Ammon's horn (tissue), 1 donor: ENCODE data around the gene ABCG1.

ENCODE experiments used
- DNase-seq: peaks from one replicate; pipeline ENCODE4 v3.0.0-alpha.2; 2016; ENCODE audit warnings: low spot score

ABCG1 gene

DNA sequence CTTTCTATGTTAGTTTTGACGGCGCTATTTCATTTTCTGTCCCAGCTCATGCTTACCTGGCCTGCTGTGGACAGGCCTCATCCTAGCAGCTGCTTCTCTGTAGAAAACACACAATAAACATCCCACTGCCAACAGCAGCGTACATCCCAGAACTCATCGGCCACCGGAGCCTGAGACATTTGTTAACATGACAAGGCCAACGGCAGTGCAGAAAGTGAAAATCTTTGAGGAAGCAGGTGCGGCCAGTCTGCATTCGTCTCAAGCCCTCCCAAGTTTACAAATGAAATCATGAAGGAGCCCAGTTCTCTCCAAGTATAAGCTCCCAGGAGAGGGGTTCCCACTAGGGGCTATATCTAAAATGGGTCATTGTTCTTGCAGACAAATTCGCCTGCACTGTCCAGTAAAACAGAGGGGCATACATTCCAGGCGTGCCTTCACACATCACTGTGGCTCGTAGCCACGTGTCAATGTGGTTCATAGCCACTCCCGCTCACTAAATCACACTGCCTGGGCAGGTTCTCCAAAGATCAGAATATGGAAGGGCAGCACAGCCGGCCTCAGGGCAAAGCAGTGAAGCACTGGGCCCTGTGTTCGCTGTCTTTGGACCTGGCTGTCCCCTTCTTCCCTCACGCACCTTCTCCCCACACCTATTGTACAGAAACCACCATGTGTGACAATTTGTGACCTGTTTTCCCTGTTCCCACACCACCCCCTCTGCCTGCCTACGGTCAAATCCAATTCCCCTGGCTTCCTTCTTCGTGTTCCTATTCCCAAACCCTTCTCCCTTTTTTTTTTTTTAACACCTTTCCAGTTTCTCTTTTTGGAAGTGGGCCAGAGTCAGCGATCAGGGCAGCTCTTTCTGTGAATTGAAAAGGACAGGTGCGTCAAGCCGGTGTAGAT lies 27.0 kb upstream of the ABCG1 start:
- no peak for DNase-seq

DNA sequence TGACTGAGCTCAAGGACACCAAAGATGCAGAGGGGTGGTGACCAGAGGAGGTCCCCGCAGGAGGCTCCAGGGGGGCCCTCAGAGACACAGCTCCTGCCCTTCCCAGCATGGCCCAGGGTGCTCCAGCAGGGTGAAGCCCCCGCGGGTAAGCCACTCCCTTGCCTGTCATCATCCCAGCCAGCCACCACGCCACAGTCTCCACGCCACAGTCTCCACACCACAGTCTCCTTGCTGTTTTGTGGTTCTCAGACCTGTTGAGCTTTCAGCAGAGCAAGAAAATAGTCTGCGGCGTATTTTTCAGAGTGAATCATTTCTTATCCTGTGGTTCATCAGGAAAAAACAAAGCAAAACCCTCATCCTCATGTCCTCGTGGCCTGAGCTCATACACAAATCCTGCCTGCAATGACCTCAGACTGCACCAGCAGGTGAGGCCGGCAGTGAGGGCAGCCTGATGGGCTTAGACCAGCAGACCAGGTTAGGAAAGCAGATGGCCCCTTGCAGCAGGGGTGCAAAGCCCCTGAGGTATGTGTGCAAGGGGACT lies 25.7 kb upstream of the ABCG1 start:
- no peak for DNase-seq

DNA sequence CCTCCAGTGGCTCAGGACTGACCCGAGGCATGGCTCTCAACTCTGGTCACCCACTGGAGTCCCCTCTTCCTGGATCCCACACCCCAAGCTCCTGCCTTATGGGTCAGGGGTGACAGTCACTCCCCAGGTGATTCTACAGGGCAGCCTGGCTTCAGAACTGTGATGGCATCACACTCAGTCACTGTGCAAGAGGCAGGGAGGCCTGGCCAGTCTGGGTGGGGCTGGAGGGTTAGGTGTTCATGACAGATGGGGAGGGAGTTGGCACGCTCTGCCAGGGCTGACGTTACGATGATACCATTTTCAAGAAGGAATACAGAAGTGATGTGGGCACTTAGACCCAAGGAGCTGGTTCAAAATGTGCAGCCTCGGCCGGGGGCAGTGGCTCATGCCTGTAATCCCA lies 25.2 kb upstream of the ABCG1 start:
- no peak for DNase-seq

DNA sequence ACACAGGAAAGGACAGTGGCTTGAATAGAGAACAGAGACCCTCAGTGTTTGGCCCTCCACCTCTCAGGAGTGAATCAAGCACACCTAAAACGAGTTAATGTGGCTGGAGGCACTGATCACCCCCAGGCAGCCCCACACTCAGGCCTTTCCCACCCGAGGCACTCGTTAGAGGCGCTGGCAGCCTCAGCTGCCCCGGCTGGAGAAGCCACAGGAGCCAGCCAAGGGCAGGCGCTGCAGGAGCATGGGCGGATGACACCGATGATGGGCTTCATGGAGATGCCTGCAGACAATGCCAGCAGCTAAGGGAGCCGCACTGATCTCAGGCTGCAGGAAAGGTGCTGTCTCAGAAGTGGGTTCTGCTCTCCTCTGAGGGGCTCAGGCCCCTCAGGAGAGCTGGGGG lies 24.1 kb upstream of the ABCG1 start:
- no peak for DNase-seq

DNA sequence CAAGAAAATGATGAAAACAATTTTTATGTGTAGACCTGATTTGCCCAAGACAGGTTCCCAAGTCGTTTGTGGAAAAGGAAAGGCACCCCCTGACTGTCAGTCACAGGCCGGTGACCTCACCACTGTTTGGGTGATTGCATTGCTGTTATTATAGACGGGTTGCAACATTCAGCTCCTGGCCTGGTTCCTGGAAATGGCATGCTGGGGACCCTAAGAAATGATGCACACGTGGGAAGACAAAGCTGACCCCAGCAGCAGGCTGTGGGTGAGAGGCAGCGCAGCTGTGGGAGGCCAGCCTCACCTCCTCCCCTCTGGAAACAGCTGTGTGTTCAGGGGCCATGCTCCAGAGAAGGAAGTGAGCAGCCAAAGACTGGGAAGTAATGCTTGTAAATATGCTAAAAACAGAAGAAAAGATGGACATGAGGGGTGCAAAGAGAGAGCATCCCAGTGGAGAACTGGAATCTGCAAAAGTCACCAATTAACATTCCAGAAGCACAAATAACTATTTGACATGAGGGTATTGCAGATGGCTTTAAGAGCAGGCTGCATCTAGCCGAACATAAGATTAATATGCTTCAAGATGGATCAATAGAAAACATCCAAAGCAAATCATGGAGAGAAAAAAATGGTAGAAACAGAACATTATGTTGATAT lies 23.4 kb upstream of the ABCG1 start:
- no peak for DNase-seq

DNA sequence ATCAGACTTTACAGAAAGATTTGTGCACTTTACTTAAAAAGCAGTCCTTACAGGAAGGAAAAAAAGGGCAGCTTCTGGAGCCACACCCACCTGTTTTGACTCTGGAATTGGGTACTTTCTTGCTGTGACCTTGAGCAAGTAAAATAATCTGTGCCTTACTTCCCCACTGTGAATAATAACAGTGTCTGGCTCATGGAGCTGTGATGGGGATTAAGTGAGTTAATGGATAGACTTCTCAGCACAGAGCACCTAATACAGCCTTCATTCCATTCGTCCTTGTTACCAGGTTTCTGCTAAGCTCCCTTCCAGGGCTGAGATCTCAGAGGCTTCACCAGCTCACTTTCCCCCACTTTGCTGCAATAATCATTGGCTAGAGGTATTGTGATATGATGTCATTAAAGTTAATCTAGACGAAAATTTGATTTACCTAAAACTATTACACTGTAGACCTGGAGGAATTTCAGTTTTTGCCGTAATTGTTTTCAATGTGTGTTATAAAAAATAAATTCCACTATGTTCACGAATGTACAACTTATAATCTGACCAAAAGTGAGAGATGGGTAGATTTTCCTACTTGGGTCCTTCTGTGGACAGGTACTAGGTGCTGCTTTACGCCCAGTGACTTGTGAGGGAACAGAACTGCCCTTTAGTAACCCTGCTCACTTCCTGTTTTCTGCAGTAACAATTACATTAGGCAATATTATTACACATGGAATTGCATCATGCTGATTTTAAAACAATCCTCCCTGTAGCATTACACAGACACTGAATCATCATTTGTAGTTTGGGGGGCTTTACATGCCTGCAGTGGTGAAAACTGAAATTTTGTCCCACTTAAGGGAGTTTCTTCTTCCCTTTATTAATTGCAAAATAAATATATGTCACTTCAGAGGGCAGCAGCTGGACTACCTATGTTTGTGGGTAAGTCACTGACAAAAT lies 19.7 kb upstream of the ABCG1 start:
- no peak for DNase-seq

DNA sequence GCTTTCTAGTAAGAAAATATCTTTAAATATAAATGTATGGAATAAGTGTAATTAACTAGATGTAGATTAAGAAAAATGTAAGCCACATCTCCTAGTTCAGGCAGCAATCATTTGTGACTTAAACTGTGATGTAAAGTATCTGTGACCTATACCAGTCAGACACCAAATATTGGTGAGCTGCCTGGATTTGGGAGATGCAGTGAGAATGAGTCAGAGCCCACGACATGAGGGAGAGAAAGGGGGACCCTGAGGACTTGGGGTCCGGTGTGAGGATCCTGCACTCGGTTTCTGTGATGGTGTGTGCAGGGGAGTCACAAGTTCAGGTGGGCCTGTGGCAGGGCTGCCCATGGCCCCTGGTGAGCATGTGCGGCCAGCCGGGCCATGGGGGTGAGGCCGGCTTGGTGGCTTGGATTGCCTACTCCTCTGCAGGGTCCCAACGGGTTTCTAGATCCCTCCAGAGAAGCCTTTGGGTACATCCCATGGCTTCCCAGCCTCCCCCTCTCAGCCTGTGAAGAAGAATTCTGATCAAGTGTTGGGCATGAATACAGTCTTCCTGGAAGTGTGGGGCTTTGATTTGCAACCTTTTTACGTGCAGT lies 19.0 kb upstream of the ABCG1 start:
- no peak for DNase-seq

DNA sequence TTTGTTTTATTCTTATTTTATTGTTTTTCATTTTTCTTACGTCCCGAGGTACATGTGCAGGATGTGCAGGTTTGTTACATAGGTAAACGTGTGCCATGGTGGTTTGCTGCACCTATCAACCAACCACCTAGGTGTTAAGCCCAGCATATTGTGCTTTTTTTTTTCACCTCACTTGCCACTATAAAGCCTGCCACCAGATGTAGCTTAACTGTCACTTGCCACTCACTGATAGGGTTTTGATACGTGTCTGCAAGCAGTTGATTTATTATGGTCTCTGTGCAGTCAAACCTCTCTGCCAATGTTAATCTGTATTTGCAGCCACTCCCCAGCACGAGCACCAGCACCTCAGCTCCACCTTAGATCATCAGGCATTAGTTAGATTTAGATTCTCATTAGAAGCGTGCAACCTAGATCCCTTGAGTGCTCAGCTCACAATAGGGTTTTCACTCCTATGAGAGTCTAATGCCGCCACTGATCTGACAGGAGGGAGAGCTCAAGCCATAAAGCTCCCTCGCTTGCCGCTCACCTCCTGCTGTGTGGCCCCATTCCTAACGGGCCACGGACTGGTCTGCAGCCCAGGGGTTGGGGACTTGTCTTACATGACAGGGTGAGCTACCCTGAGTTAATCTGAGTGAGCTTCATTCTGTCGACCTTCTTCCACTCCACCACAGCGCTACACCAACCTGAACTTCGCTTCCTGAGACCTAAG lies 17.9 kb upstream of the ABCG1 start:
- DNase-seq, result no peak

DNA sequence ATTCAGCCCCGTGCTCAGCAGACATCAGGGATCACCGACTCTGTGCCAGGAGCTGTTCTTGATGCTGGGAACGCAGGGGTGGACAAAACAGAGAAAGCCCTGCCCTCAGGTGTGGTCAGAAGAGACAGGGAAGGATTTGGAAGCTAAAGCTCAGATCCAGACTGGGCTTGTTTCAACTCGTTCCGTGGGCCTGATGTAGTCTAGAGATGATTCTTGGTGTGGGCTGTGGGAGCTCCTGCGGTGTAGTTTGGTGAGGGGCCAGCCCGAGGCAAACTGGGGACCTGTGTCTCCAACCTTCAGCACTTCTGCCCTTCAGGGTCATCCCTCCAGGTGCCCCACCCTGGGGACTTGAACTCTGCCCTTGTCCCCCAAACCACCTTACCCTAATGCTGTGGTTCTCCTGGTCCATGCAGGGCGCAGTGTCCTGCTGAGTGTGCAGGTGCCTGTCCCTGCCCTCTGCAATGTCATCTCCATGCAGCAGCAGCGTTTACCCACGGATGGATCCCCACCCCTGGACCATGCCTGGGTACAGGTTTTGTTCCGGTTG lies 17.3 kb upstream of the ABCG1 start:
- DNase-seq, result no peak

DNA sequence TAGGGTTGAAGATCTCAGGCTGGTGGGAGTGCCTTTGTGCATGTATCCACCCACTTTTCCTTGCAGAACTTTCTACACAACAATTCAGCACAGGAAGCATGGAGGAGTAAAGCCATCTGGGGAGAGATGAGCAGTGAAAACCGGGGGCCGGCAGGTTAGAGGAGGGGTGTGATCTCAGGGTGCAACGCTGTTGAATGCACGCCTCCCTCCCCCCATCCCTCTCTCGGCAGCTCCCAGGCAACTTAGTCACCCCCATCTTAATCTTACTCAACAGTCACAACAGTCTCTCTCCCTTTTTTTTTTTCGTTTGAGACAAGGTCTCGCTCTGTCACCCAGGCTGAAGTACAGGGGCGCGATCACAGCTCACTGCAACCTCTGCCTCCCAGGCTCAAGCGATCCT lies 16.6 kb upstream of the ABCG1 start:
- DNase-seq, result no peak

DNA sequence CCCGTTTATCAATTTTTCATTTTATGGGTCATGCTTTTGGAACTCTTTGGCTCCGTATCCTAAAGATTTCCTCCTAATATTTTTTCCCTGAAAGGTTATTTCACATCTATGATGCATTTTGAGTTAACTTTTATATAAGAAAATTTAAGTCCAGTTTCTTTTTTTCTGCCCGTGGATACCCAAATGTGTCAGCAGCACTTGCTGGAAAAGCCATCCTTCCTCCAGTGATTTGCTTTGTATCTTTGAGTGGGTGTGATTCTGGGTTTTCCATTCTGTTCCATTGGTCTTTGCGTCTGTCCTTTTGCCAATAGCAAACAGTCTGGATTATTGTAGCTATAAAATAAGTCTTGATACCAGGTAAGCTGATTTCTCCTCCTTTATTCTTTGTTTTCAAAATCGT lies 15.6 kb upstream of the ABCG1 start:
- DNase-seq, result no peak

DNA sequence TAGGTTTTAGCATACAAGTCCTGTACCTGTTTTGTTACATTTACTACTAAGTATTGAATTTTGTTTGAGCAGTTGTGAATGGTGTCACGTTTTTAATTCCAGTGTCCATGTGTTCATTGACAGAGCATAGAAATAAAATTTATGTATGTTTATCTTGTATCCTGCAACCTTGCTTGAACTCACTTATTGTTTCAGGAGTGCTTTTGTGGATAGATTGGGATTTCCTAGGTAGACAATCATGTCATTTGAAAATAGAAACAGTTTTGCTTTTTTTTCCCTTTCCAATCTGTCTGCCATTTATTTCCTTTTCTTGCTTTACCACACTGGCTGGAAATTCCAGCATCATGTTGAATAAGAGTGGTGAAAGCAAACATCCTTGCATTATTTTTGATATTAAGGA lies 15.0 kb upstream of the ABCG1 start:
- no peak for DNase-seq

DNA sequence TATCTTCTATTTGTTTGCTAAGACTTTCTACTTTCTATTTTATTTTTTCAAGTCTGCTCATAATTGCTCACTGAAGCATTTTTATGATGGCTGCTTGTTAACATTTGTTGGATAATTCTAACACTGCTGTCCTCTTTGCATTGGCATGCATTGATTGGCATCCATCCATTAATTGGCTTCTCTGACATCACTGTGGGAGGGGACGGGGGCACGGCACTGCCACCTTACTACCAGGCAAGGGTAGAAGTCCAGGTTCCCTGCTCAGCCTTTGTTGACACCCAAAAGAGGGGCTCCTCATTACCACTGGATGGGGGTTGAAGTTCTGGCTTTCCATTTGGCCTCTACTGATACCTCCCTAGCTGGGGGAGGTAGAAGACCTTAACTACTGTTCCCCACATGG lies 11.5 kb upstream of the ABCG1 start:
- no peak for DNase-seq

DNA sequence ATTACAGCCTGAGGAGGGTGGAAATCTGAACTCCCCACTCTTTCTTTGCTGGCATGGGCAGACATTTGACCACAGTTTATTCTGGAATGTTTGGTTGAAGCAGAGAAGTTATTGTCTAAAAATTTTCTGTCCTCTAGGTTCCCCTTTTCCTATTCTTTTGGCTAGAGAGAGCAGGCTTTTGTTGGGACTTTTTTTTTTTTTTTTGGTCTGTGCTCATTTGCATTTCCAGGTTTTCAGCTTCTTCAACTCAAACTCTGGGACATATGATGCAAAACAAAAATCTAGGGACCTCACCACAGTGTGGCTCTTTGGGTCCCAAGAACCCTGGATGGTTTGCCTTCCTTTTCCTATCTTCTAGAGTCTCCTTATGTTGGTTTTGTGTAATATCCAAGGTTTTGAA lies 10.9 kb upstream of the ABCG1 start:
- DNase-seq, result no peak

DNA sequence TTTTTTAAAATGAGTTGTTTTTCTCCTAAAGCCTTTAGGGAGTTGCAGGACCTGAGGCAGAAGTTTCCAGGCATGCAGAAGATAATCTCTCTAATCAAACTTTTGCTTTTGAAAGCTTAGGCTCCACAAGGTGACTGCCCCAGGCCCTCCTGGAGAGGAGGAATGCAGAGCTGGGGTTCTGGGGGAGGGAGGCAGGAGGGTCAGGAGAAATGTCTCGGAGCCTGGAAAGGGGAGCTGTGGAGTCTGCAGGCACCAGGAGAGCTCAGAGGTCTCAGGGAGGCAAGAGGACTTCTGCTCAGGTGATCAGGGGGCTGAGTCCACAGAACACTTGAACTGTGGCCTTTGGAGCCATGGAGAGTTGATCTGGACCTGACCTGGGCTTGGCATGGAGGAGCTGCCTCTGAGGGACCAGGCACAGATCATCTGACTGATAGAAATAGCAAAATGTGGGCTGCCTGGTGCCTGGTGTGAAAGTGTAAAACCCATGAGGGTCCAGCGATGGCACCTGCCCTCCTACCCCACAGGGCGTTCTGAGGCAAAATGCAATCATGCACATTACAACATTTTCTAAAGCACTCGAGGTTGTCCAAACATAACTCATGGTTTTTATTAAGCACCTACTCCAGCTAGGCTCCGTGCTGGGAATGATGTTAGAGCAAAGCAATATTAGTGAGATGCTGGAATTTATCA lies 10.0 kb upstream of the ABCG1 start:
- DNase-seq, result no peak

DNA sequence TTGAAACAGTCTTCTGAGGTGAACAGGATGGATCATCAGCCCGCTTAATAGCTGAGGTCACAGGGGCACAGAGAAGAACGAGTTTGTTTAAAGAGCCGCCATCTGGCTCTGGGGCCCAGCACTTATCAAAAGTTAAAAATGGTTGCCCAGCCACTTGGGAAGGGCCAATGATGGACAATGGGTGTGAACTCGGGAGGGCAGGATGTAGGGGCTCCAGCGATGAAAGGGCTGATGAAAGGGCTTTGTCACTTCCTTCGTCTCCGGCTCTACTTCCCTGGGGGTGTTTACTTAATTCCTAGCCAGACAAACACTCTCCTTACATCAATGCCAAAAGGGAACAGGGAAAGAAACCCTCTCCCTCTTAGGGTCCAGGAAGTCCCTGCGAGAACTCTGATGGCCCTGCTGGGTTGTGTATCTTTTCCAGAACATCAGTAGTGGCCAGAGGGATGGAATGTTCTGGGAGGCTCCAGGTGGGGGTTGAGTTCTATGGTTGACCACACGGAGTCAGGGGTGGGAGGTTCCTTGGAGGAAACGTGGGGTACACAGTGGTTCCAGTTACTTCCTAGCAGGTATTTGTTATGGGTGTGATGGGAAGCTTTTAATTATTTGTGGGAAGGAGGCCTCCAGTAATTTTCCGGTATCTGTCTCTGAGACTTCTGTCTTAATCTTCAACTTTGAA lies 9.0 kb upstream of the ABCG1 start:
- DNase-seq, result no peak

DNA sequence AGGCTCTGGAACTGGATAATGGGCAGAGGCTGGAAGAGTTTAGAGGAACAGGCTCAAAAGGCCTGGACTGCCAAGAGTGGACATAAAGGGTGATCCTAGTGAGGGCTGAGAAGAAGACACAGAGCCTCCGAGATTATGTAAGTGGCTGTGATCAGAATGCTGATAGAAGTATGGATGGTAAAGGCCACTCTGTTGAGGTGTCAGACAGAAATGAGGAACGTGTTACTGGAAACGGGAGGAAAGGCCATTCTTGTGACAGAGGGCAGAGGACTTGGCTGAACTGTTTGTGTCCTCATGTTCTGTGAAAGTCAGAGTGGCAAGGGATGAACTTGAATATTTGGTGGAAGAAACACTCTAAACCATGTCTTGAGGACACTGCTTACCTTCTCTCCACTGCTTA lies 6.7 kb upstream of the ABCG1 start:
- no peak for DNase-seq

DNA sequence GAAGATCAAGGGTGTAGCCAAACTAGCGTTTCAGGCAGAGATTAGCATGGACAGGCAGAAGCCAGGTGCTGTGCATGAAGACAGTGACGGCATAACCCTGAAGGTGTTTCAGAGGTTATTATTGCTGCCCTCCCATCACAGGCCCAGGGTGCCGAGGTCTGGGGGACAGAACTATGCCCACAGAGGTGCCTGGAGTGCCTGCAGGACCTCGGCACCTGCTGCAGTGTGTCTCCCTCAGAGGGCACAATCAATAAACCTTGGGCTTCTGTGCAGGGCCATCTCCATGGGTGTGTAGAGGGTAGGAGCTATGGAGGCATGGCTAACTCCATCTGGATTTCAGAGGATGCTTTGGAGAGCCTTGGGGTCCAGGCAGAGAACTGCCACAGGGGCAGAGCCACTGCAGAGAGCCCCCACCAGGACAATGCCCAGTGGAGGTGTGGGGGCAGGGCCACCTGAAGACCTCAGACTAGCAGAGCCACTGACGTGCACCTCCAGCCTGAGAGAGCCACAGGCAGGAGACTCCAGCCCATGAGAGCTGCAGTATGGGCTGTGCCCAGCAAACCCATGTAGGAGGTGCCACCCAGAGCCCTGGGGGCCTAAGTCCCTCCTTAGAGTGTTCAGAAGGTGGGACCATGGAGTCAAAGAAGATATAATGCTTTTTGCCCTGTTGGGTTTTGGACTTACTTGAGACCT lies 5.7 kb upstream of the ABCG1 start:
- DNase-seq, result no peak

DNA sequence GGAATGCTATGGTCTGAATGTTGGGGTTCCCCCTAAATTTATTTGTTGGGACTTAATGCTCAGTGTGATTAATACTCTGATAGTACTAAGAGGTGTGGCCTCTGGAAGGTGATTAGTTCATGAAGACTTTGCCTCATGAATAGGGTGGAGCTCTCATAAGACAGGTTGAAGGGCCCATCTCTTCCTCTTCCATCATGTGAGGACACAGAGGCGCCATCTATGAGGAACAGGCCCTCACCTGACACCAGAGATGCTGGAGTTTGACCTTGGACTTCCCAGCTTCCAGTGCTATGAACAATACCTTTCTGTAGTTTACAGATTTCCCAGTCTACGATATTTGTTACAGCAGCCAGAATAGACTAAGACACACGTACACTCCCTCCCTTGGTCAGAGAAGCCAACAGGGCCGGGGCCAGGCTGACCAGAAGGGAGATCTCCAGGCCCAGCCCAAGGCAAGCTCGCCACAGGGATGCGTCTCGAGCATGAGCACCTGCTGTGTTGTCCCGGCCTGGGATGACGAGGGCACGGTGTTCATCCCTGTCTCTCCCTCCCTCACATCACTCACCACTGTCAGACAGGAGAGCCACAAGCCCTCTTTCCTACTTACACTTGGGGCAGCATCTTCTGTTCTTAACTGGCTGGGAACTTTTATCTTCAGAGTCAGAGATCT lies 4.7 kb upstream of the ABCG1 start:
- DNase-seq, result no peak
